CD4-positive, alpha-beta memory T cell (primary cell): ENCODE measurements around the gene CPNE2. TPM values are rescaled to one million over a fixed set of nuclear protein-coding genes. Genes with fewer than 3 reads are reported as not detected.

Source experiments
- CTCF ChIA-PET: fragments of 350-600 bp; sonication (Branson Sonifier 250); formaldehyde crosslinking; loops from one replicate; lab custom pipeline; 2021; ENCODE audit warnings: inconsistent platforms; ENCODE audit not compliant: partially characterized antibody; lab: Charles Lee
- POLR2A ChIA-PET: fragments of 350-600 bp; sonication (Branson Sonifier 250); formaldehyde crosslinking; loops from one replicate; lab custom pipeline; 2021; ENCODE audit not compliant: partially characterized antibody; lab: Charles Lee
- DNase-seq, 5 donors: peaks; one replicate each; pipeline versions ENCODE4 v3.0.0 to v3.0.0-alpha.2; 2020 to 2022; ENCODE audit warnings: mixed read lengths in 1 of 5
- H3K27ac ChIP-seq: one replicate; pipeline ENCODE4 v1.7.0; 2013; ENCODE audit warnings: low read depth, low read length
- H3K27me3 ChIP-seq: 2 replicates; pipeline ENCODE4 v1.7.0; 2013; ENCODE audit warnings: mild to moderate bottlenecking, low read length, moderate library complexity; ENCODE audit not compliant: insufficient read depth
- H3K36me3 ChIP-seq: 2 replicates; pipeline ENCODE4 v1.7.0; 2013; ENCODE audit warnings: mild to moderate bottlenecking, low read length, moderate library complexity; ENCODE audit not compliant: insufficient read depth
- H3K4me1 ChIP-seq: 2 replicates; pipeline ENCODE4 v1.7.0; 2013; ENCODE audit warnings: mild to moderate bottlenecking, low read length, moderate library complexity; ENCODE audit not compliant: insufficient read depth
- H3K4me3 ChIP-seq, 2 donors: one replicate each; pipeline ENCODE4 v1.7.0; 2013; ENCODE audit warnings: low read length in 2 of 2, mild to moderate bottlenecking in 1 of 2
- H3K9me3 ChIP-seq, 2 donors: one replicate each; pipeline ENCODE4 v1.7.0; 2013; ENCODE audit warnings: low read length in 2 of 2, control low read depth in 1 of 2; ENCODE audit not compliant: control insufficient read depth in 1 of 2
- H3K27ac Mint-ChIP-seq, 7 donors: one replicate each; pipeline ENCODE4 v1.8.0; 2020 to 2021; ENCODE audit warnings: mixed read lengths in 7 of 7, mild to moderate bottlenecking in 6 of 7, inconsistent platforms in 3 of 7, moderate library complexity in 3 of 7
- H3K27me3 Mint-ChIP-seq, 2 donors: one replicate each; pipeline ENCODE4 v1.8.0; 2020 to 2021; ENCODE audit warnings: mixed read lengths in 2 of 2
- H3K36me3 Mint-ChIP-seq, 2 donors: one replicate each; pipeline ENCODE4 v1.8.0; 2020 to 2021; ENCODE audit warnings: mixed read lengths in 2 of 2, inconsistent platforms in 1 of 2, mild to moderate bottlenecking in 1 of 2
- H3K4me1 Mint-ChIP-seq, 4 donors: one replicate each; pipeline ENCODE4 v1.8.0; 2020 to 2021; ENCODE audit warnings: mixed read lengths in 4 of 4, mild to moderate bottlenecking in 1 of 4
- H3K4me3 Mint-ChIP-seq, 8 donors: one replicate each; pipeline ENCODE4 v1.8.0; 2020 to 2021; ENCODE audit warnings: mixed read lengths in 8 of 8, mild to moderate bottlenecking in 7 of 8, moderate library complexity in 6 of 8, inconsistent platforms in 3 of 8
- H3K9me3 Mint-ChIP-seq, 8 donors: one replicate each; pipeline ENCODE4 v1.8.0; 2020 to 2021; ENCODE audit warnings: mixed read lengths in 8 of 8, mild to moderate bottlenecking in 5 of 8, inconsistent platforms in 3 of 8, moderate library complexity in 1 of 8
- intact Hi-C: fragments of 100-400 bp; cut with micrococcal nuclease; formaldehyde crosslinking; loops from one replicate; pipeline ENCODE4 v1.15.1; 2023
- polyA plus RNA-seq, 2 donors: library from polyadenylated mRNA; unstranded; fragments of 300-500 nt; fragmentation: Illumina TruSeq; gene quantifications; one replicate each; pipeline ENCODE4 v1.2.3, GENCODE V29; 2021
- total RNA-seq, 2 experiments: library from RNA; stranded (reverse); gene quantifications; one replicate each; pipeline ENCODE4 v1.2.3, GENCODE V29; 2021

CPNE2 gene
- total and polyA plus RNA-seq, 4 experiments from 2014 or later = 3.8 to 6.8 (median 5.4) TPM

DNA sequence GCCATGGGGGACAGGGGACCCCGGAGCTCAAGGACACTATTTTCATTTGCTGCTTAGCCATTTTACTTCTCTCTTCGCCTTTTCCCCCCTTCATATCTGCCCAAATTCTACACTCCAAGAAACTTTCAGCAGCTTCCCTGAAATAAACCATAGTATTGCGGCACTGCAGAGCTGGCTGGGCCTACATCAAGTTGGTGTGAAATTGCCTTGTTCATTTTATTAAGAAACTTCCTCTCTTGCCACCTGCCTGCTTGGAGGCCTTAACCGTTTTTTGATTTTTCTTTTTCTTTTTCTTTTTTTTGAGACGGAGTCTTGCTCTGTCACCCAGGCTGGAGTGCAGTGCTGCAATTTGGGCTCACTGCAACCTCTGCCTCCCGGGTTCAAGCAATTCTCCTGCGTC, 7.4 kb upstream of the CPNE2 start:
- Histone ChIP-seq H3K27me3 (no peaks in the 10 kb centered on the region), H3K36me3 (peaks cover 20% of the 10 kb centered on the region), H3K4me1 (peaks cover 10% of the 10 kb centered on the region), H3K4me3 (no peak overlapping the region), H3K27ac (no peak overlapping the region), H3K9me3 (no peaks in the 10 kb centered on the region)
- intact Hi-C loops = loop anchor here (1.0 to 5.0 kb wide), 6 partner anchors 83 to 434 kb away; partner anchors contain the start of genes PSME3IP1 and RSPRY1
- DNase-seq = no peak
- Mint-ChIP-seq H3K9me3 (peaks cover 0 to 1% (median 0%) of the 10 kb centered on the region in 8 donors), H3K4me1 (peaks cover 5 to 18% (median 11%) of the 10 kb centered on the region in 4 donors), H3K36me3 (peaks cover 6 to 20% of the 10 kb centered on the region in 2 donors), H3K27me3 (no peaks in the 10 kb centered on the region), H3K27ac (peak overlapping the region in 5 of 7 donors; percentile 33 to 95 (median 68)), H3K4me3 (no peak overlapping the region)
- CTCF ChIA-PET = interaction anchor here (0.9 to 6.3 kb wide), 30 partner anchors 9 to 332 kb away, joined by 3 to 81 read pairs (median 6); partner anchors contain the start of genes CETP, CPNE2 and NLRC5
- POLR2A ChIA-PET = interaction anchor here (0.6 to 3.3 kb wide), 12 partner anchors 8 to 101 kb away, joined by 3 to 14 read pairs (median 5); partner anchors contain the start of genes CPNE2, NLRC5, PSME3IP1 and RSPRY1

DNA sequence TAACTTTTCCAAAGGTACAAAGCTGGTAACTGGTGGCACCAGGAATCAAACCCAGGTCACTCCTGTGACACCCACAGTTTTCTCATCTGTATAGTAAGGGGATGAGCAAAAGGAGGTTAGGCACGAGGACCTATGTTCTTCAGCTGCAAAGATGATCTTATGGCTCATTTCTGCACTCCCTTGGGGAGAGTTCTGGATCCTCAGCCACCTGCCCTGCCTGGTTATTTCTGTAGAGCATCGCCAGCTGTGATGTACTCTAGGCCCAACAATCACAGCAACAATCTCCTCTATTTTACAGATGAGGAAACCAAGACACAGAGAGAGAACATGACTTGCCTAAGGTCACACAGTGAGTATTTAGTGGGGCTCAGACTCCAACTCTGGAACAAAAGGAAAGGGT, 5.4 kb upstream of the CPNE2 start:
- Mint-ChIP-seq H3K4me1 (peaks cover 6 to 23% (median 15%) of the 10 kb centered on the region in 4 donors), H3K36me3 (peaks cover 1 to 8% of the 10 kb centered on the region in 2 donors), H3K27ac (no peak overlapping the region), H3K27me3 (no peaks in the 10 kb centered on the region), H3K9me3 (peaks cover 0 to 5% (median 0%) of the 10 kb centered on the region in 8 donors), H3K4me3 (no peak overlapping the region)
- H3K27ac ChIP-seq = no peak overlapping the region
- DNase-seq = no peak
- H3K4me1 ChIP-seq = peaks cover 15% of the 10 kb centered on the region
- intact Hi-C loops = no loop called here
- H3K4me3 ChIP-seq = no peak overlapping the region
- peaks cover 8% of the 10 kb centered on the region for H3K36me3 ChIP-seq
- H3K9me3 ChIP-seq = no peaks in the 10 kb centered on the region
- ChIA-PET POLR2A (no interaction called here), CTCF (interaction anchor here (4.8 to 6.3 kb wide), 2 partner anchors 81 to 124 kb away, joined by 60 to 81 read pairs; partner anchors contain the start of gene CETP)
- H3K27me3 ChIP-seq = no peaks in the 10 kb centered on the region

DNA sequence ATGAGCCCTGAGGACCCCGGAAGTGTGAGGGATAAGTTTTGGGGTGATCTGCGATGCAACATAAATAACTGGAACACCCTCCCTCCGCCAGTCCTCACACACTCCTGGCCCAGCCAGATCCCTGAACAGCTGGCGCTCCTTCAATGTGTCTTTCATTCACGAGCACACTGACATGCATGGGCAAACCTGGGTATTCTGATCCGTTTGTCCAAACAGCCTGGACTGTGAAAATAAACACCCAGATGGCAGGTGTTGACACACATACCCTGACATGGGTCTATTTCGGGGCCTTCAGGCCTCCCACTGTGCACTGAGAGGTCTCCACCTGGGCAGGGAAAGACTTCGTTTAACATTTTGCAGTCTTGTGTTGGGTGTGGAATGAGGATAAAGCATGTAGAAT, 3.0 kb upstream of the CPNE2 start:
- H3K27ac Mint-ChIP-seq = peak overlapping the region in 1 of 7 donors; percentile 46
- Histone ChIP-seq H3K36me3 (no peaks in the 10 kb centered on the region), H3K27me3 (no peaks in the 10 kb centered on the region), H3K9me3 (no peaks in the 10 kb centered on the region), H3K27ac (no peak overlapping the region), H3K4me1 (peaks cover 17% of the 10 kb centered on the region), H3K4me3 (no peak overlapping the region)
- peaks cover 0 to 5% (median 0%) of the 10 kb centered on the region in 8 donors for H3K9me3 Mint-ChIP-seq
- H3K27me3 Mint-ChIP-seq = peaks cover 0 to 2% of the 10 kb centered on the region in 2 donors
- no peaks in the 10 kb centered on the region for H3K36me3 Mint-ChIP-seq
- no peak overlapping the region for H3K4me3 Mint-ChIP-seq
- no peak for DNase-seq
- POLR2A ChIA-PET = no interaction called here
- H3K4me1 Mint-ChIP-seq = peaks cover 3 to 23% (median 13%) of the 10 kb centered on the region in 4 donors
- CTCF ChIA-PET = no interaction called here
- intact Hi-C loops = no loop called here

DNA sequence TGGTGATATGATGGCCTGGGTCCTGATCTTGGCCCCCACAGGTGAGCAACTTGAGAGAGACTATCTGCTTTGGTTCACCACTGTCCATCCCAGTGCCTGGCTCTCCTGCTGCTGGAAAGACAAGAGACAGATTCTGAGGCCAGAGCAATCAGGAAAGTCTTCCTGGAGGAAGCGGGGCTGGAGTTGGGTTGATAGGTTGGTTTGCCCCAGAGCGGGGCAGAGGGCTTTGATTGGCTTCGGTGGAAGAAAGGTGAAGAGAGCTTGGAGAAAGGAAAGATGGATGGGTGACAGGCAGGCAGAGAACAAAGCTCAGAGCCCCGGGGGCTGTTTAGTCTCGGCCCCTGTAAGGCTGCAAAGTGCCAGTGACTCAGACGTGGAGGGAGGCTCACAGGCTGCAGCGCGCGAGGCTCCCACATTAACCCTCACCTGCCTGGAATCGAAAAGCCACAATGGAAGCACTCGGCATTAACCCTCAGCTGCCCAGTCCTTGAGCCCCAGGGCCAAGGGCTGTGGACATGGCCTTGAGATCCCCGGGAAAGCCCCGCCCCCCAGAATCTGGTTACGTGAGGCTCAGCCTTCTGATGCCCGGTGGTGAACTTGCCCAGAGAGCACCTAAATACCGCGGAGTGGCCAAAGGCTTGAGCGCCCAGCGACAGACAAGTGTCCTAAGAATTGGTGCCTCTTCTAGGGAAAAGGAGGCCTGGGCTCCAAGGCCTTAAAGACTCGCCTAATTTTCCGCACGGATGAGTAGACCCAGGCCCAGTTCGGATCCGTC, 996 bp upstream of the CPNE2 start:
- POLR2A ChIA-PET = interaction anchor here (0.6 to 1.6 kb wide), 4 partner anchors 22 to 94 kb away, joined by 3 to 8 read pairs (median 5); partner anchors contain the start of genes PSME3IP1 and RSPRY1
- Histone ChIP-seq H3K27ac (no peak overlapping the region), H3K4me3 (no peak overlapping the region), H3K36me3 (no peaks in the 10 kb centered on the region), H3K27me3 (no peaks in the 10 kb centered on the region), H3K9me3 (no peaks in the 10 kb centered on the region), H3K4me1 (peaks cover 14% of the 10 kb centered on the region)
- Mint-ChIP-seq H3K27me3 (peaks cover 0 to 5% of the 10 kb centered on the region in 2 donors), H3K36me3 (no peaks in the 10 kb centered on the region), H3K27ac (peak overlapping the region in 3 of 7 donors; percentile 19 to 72 (median 72)), H3K4me3 (peak overlapping the region; percentile 74 to 85 (median 82)), H3K9me3 (peaks cover 0 to 4% (median 0%) of the 10 kb centered on the region in 8 donors), H3K4me1 (peaks cover 2 to 19% (median 10%) of the 10 kb centered on the region in 4 donors)
- CTCF ChIA-PET = interaction anchor here (0.5 to 5.3 kb wide), 9 partner anchors 8 to 127 kb away, joined by 3 to 47 read pairs (median 10); partner anchors contain the start of genes PSME3IP1 and RSPRY1
- DNase-seq = no peak
- intact Hi-C loops = no loop called here

DNA sequence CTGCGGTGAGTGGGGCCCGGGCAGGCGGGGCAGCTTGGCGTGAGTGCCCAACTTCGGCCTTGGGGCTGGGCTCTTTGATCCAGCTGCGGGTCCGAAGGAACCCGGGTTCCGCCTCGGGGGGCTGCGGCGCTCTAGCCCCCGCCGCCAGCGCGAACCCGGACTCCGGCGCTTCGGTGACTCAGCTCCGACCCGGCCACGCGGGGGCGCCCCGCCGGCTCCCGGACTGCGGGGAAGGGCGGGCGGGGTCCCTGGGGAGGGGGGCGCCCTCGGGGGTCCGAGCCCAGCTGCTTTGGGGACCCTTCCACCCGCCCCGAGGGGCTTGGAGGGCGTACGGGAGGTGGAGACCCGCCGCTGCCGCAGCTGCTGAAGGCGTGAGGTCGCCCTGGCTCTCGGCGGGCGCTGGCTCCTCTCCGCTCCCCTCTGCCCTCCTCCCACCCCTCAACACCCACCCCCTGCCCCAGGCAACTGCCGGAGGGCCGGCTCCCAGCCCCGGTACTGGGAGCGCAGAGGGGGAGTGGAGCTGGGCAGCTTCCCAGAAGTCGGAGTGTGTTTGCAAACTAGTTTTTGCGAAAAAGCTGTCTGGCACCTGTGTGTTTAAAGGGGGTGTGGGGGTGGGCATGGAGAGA, 516 bp downstream of the CPNE2 start:
- intact Hi-C loops = loop anchor here (1.0 to 2.0 kb wide), 2 partner anchors 42 to 75 kb away; no protein-coding TSS in a partner anchor
- Histone ChIP-seq H3K36me3 (no peaks in the 10 kb centered on the region), H3K4me3 (peak overlapping the region in 1 of 2 donors; percentile 41), H3K9me3 (no peaks in the 10 kb centered on the region), H3K4me1 (peaks cover 14% of the 10 kb centered on the region), H3K27me3 (no peaks in the 10 kb centered on the region), H3K27ac (no peak overlapping the region)
- Mint-ChIP-seq H3K4me3 (peak overlapping the region; percentile 64 to 84 (median 76)), H3K27me3 (peaks cover 0 to 5% of the 10 kb centered on the region in 2 donors), H3K4me1 (peaks cover 2 to 19% (median 10%) of the 10 kb centered on the region in 4 donors), H3K36me3 (no peaks in the 10 kb centered on the region), H3K9me3 (peaks cover 0 to 4% (median 0%) of the 10 kb centered on the region in 8 donors), H3K27ac (peak overlapping the region in 1 of 7 donors; percentile 60)
- POLR2A ChIA-PET = interaction anchor here (0.7 to 1.7 kb wide), 9 partner anchors 9 to 161 kb away, joined by 3 to 14 read pairs (median 5); partner anchors contain the start of genes HERPUD1, PSME3IP1 and RSPRY1
- CTCF ChIA-PET = interaction anchor here (0.7 to 5.3 kb wide), 33 partner anchors 9 to 131 kb away, joined by 3 to 47 read pairs (median 4); partner anchors contain the start of genes CETP, PSME3IP1 and RSPRY1
- DNase-seq = peak in 4 of 5 donors; percentile 36 to 55 (median 46)

DNA sequence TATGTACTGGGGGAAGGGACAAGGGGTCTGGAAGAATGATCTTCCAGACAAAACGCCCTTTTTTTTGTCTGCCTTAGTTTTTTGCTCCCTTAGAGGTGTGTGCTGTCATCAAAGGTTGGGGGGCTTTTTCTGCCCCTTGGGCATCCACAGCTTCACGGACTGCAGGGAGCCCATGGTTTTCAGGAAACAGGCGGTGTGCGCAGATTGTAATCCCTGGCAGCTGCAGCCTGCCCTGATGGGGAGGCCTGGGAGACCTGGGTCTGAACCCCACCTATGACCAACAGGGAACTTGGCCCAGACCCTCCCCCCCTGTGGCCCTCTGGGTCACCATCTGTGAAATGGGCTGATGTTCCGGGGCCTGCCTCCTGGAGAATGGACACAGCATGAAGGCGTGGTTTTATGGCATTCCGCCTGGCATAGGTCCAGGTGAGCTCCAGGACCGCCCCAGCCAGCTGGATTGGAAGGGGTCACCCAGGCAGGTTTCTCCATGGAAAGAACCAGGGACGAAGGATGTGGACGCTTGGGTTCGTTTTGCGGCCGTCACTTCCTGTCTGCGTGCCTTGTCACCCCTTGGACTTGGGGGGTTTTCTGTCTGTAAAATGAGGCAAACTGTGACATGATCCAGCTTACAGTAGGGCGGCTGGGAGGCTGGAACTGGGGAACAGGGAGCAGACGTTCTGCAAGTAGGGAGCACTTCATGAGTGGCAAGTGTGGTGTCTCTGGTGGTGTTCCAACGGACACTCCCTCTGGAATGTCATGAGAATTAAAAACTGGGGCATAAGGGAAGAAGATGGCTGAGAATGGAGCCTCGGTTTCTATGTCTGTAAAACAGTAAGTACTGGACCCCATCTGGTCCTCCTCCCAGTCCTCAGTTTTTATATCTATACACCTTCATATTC, 1.5 kb downstream of the CPNE2 start:
- no peaks in the 10 kb centered on the region for H3K27me3 ChIP-seq
- H3K4me1 Mint-ChIP-seq = peaks cover 2 to 19% (median 10%) of the 10 kb centered on the region in 4 donors
- H3K36me3 Mint-ChIP-seq = no peaks in the 10 kb centered on the region
- peaks cover 0 to 4% (median 0%) of the 10 kb centered on the region in 8 donors for H3K9me3 Mint-ChIP-seq
- ChIA-PET CTCF (interaction anchor here (0.8 to 5.3 kb wide), 20 partner anchors 9 to 132 kb away, joined by 3 to 47 read pairs (median 4); partner anchors contain the start of genes CETP, PSME3IP1 and RSPRY1), POLR2A (interaction anchor here (0.7 to 1.7 kb wide), 4 partner anchors 10 to 128 kb away, joined by 3 to 14 read pairs (median 6); no protein-coding TSS in a partner anchor)
- H3K27ac Mint-ChIP-seq = peak overlapping the region in 2 of 7 donors; percentile 50 to 60
- H3K4me3 ChIP-seq = no peak overlapping the region
- peak overlapping the region; percentile 64 to 84 (median 76) for H3K4me3 Mint-ChIP-seq
- intact Hi-C loops = loop anchor here (2.0 kb wide), 1 partner anchor 41 kb away; no protein-coding TSS in a partner anchor
- no peak overlapping the region for H3K27ac ChIP-seq
- DNase-seq = no peak
- no peaks in the 10 kb centered on the region for H3K9me3 ChIP-seq
- peaks cover 0 to 5% of the 10 kb centered on the region in 2 donors for H3K27me3 Mint-ChIP-seq
- H3K36me3 ChIP-seq = no peaks in the 10 kb centered on the region
- H3K4me1 ChIP-seq = peaks cover 14% of the 10 kb centered on the region
